Activated CD4-positive, alpha-beta T cell treated with anti-CD3 and anti-CD28 coated beads for 48 hours (primary cell): ENCODE data around the gene TIFAB.

Experiments
- DNase-seq: peaks from one replicate; pipeline ENCODE4 v3.0.0-alpha.2; 2020

TIFAB gene

GRCh38 chr5:135481387-135481786 is 29.2 kb upstream of the TIFAB start:
- DNase-seq: no peak

- DNase-seq: no peak
Observed at GRCh38 chr5:135480511-135480910, 28.4 kb upstream of the TIFAB start.

DNA sequence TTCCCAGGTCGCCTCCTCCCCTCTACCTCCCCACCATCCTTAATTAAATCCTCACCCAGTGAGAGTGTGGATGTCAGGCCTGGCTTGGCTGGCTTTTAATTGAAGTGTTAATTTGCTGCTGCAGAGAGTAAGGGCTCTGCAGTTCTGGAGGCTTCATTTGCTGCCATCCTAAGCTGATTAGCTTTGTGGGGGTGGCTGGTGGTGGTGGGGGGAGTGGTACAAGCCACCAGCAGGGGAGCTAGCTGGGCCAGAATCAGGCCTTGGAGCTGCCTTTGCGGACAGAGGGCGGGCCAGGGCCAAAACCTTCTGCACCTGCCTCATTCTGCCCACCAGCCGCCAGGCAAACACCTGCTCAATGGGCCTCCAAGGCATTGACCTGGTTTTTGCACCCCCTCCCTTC is 26.8 kb upstream of the TIFAB start:
- no peak for DNase-seq

- no peak for DNase-seq
Observed at GRCh38 chr5:135477613-135478066, 25.5 kb upstream of the TIFAB start.

DNA sequence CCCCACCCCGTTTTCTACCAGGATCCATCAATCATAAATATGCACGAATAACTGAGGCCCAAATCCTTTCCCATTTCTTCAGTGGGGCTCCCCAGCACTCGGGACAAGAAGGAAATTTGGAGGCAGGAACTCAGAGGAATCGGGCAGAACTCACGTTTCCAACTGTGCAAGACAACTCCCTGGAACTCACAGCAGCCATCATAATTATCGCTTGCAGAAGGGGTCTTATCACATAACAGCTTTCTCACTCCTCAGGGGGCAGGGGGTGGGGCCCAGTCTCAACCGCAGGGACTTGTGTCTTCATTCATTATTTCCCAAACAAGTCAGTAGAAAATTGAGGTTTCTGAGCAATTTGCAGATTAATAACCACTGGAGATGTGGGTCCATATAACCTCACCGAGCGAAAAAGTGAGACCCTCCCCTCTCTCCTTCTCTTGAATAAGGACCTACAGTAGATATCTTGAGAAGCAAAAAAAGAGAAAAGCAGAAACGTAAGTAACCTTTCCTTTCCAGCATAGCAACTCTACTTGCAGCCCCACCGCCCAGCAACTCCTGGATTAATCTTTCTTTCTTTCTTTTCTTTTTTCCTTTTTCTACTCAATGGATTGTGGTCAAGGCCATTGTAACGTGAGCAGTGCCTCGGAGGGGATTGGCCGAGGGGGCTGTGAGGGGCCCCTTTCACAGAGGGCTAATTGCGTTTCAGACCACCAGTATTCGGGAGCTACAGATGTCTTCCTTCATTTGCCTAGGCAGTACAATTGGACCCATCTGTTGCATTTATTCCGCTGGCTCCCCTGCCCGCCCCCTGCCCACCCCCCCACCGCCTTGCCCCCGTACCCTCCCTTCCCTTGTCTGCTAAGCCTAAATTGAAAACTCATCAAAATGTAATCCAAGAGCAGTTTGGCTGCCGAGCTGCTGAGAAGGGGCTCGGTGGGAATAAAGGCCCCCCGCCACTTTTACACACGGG is 24.7 kb upstream of the TIFAB start:
- DNase-seq: no peak

DNA sequence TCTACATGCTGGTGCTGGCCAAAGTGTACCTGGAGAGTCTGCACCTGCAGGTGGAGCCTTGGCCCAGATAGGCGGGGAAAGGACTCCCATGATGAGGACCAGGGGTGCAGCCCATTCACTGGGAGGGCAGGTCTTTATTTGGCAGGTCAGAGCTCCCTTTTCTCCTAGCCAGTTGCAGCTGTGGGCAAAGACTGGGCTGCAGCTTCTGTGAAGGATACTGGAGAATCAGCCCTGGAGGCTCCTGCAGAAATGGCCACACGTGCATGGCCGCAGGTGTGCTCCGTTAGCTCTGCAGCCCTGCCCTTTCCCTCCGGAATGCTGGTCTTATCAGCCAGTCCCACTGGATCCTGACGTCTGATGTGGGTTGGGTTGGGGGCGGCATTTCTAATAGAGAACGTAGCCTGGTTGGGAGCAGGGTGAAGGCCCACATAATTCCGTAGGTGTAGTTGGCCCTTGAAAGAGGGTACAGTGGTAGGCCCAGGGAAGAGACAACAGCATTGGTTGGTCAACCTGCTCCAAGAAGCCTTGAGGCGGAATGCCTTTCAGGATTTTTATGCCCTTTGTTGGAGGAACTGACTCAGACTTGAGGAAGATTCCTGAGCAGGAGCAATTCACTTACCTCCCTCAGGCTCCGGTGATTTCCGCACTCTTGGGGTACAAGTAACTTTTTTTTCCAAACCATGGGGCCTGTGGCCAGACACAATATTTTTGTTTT is 22.0 kb upstream of the TIFAB start:
- DNase-seq: no peak

GRCh38 chr5:135472141-135472540 is 20.0 kb upstream of the TIFAB start:
- no peak for DNase-seq

GRCh38 chr5:135471726-135472125 is 19.6 kb upstream of the TIFAB start:
- no peak for DNase-seq

DNA sequence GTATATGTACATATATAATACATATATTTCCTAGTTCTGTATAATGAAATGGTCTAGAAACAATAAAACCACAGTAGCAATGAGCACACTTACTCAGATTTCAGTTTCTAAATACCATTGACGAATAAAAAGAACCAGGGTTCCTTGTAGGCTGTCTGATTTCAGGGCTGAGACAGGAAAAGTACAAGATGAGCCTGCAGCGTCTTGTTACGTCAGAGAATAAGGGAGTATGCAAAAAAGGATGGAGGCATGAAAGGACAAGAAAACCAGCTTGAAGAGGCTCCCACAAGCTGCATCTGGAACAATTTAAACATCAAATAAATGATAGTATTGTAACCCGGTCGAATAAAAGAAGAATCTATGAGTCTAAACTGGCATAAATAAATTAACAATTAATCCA is 17.8 kb upstream of the TIFAB start:
- no peak for DNase-seq

DNA sequence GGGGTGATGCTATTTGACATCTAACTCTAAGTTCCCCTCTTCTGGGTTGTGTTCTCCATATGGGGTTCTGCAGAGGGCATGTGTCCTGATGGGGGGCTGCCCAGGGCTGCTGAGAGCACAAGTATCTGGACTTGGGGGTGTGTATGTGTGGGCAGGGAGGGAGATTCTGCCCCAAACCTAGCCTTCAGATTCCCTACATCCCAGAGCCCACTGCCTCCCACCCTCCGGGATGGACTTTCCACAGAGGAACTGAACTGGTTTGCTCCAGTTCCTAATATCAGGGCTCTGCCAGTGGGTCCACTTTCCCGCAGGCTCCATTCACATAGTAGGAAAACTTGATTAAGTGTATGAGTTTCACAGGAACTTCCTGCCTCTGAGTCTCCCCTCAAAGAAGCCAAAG is 16.4 kb upstream of the TIFAB start:
- DNase-seq: no peak

GRCh38 chr5:135467871-135468485 is 15.8 kb upstream of the TIFAB start:
- no peak for DNase-seq

DNA sequence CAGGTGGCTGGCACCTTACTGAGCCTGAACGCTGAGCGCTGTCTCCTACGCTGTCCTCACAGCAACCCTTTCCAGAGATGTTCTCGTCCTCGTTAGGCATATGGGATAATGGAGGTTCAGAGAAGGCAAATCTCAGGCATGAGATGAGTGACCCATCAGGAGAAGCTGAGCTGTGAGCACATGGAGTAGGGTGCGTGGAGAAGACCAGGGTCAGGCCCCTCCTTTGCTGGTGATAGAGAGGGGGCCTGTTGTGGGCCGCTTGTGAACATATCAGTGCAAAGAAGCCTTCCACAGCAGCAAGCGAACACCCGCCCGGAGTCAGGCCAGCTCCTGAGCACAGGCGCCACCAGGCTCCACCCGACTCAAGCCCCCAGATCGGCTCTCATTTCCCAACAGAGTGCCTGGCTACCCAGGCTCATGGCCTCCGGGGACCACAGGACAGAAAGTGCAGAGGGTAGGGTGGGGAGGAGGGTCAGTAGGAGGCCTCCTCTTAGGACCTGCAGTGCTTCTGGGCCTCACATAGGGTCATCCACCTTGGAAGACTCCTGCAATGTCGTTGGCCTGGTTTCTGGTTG is 15.0 kb upstream of the TIFAB start:
- DNase-seq: no peak

DNA sequence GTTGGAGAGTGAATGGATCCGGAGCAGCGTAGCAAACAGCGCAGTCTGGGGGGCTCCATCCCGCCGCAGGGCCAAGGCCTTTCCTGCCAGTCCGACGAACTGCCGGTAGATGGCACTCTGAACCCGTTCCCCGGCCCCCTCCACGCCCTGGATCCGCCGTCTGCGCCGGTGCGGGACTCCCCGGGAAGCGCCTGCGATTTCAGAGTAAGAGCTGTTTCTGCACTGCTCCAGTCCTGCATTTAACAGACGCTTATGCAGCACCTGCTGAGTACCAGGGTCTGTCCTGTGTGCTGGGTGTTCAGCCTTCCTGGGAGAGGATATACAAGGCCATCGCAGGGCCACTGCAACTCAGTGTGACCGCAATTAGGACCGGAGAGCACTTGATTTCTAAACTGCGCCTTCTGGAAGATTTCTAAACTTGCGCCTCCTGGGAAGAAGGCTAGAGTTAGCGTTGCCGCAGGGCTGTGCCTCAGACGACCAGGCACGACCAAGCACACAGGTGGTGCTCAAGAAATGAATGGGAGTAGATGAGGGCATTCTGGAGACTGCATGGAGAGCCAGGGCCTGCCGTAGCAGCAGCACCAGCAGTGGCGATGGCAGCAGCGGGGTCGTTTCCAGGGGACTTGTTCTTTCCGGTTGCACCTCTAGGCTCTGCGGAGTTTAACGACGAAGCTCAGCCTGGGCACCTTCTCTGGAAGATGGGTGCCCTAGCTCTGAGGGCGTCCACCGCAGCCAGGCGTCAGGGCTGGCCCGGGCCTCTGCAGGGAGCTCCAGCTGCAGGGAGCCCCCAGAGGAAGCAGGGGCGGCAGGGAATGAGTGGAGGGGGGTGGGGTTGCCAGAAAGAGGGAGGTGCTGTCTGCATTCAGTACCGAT is 14.3 kb upstream of the TIFAB start:
- peak; percentile 86 for DNase-seq

- no peak for DNase-seq
Observed at GRCh38 chr5:135465391-135466122, 13.4 kb upstream of the TIFAB start.

DNA sequence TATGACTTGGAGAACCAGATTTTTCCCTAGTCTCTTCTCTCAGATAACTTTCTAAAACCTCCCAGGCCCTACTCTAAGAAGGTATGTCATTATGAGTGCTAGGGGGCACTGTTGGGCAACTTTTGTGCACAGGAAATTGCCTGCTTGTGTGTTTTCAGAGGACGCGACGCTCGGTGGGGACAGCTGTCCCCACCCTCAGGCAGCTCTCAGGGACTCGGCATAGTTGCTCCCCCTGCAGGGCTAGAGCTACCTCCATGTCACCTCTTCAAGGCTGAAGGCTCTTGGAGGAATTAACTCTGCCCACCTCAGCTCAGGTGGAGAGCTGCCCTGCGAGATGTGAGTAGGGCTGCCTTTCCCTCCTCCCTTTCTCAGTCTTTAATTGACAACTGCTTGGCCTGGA is 10.2 kb upstream of the TIFAB start:
- DNase-seq: peak; percentile 71

- DNase-seq: no peak
Observed at GRCh38 chr5:135461481-135462151, 9.5 kb upstream of the TIFAB start.

GRCh38 chr5:135460246-135461033 is 8.3 kb upstream of the TIFAB start:
- DNase-seq: no peak

DNA sequence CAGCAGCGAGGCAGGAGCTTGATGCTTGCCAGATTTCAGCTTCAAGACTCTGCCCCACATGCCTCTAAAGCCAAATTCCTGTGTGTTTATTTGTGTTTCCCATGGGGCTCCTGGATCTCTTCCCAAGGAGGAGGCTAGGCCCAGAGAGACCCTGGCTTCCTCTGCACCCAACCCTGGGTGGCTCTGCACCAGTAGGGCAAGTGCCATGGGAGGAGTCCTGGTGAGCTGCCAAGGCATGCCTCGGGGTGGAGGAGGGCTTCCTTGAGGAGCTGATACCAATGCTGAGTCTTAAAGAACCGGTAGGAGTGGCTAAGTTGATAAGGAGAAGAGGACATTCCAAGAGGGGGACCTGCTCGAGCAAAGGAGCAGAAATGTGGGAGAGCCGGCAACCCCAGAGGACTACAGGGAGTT is 6.8 kb upstream of the TIFAB start:
- no peak for DNase-seq

DNA sequence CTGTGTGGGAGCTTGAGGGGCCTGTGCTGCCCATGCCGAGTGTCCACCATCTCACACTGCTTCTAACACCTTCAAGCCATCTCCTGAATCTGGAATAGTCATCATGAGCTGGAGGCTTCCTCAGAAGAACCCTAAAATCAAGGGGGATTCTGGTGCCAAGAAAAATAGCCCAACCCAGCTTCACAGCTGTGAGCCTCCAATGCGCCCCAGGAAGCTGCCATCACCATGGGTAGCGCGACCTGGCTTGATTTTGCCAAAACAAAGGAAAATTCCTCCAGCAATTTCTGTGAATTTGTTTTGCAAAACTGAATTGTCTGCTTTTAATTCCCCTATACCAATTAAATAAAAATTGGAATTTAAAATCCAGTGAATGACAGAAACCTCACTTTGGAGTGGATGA is 6.2 kb upstream of the TIFAB start:
- DNase-seq: no peak
